Islet precursor cell (in vitro differentiated cells): ENCODE data around the gene FMN2.

Experiments
- DNase-seq: peaks from one replicate; pipeline ENCODE4 v3.0.0-alpha.2; 2018

FMN2 gene

DNA sequence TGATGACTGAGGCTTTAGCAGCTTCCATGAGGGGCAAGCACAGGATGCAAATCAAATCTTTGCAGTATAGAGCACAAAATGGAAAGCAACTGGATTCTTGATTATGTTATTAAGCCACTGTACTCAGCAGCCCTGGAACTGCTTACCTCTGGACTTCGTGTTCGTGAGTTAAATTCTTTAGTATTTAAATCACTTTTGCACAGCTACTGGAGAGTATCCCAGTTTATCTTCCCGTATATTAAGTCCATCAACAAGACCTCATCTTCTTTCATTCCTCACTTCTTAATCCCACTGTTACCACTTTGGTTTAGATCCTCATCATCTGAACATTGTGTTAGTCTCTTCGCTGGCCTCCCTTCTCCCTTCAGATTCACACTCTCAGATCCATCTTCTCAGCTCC lies 411.4 kb downstream of the FMN2 start:
- DNase-seq: no peak

DNA sequence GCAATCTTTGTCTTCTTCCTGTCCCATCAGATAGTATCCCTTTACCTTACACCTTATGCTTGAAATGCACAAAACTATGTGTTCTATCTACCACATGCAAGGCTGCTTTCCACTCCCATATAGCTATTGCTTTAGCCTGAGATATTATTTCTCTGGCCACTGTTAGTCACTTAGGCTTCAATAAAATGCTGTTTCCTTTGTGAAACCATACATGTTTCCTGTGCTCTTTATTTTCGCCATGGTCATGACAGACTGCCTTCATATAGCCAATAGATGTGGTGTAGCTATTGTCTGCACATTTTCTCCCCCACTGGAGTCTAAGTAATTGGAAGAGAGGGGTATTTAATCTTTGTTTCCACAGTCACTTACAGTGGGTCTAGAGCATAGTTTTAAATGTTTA lies 411.9 kb downstream of the FMN2 start:
- no peak for DNase-seq

DNA sequence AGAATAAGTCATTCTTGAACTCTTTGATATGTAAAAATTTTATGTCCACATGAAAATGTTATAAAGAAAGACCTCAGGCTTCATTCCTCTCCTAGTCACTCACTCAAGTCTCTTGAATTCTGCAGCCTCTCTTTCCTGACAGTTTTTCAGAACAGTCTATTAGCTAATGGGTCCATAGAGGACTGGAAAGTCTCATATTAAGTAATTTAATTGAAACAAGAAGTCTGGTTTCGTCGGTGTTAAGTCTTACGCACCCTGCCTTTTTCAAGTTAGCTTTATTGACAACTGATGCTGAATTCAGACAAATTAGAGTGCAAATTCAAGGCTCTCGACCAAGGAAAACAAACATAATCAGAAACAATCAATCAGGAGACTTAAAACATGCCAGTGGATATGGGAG lies 414.5 kb downstream of the FMN2 start:
- no peak for DNase-seq

DNA sequence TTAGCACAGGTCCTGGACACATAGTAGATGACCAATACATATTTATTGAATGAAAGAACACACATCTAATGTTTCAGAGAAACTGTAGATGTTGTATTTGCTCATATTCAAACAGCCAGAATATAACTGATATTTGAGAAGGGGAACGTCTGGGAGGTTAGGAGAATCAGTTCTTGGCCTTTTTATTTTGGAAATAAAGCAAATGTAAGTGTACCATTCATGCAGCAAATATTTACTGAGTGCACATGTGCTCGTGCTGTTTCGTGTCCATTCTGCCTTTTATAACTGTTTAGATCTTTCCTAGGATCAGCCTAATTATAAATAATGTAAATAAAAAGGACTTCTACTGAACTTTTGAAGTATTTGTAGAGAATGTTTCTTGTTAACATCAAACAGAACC lies 416.5 kb downstream of the FMN2 start:
- no peak for DNase-seq

DNA sequence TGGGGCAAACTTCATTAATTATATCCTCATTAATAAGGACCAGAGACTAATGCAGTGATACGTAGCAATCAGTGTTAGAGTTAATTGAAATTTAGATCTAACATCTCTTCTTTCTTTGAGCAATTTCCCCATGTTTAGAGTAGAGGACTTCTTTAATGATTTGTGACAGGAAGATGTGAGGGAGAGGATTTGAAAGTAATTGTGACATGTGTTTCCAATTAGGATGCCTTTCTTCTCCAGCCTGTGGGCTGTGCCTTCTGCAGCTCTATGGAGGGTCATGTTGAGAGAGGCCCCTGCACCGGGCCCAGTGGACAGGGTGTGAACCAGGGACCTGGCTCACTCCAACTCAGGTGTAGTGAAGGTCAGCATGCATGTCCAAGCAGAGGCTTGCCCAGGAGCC lies 417.3 kb downstream of the FMN2 start:
- DNase-seq: no peak

DNA sequence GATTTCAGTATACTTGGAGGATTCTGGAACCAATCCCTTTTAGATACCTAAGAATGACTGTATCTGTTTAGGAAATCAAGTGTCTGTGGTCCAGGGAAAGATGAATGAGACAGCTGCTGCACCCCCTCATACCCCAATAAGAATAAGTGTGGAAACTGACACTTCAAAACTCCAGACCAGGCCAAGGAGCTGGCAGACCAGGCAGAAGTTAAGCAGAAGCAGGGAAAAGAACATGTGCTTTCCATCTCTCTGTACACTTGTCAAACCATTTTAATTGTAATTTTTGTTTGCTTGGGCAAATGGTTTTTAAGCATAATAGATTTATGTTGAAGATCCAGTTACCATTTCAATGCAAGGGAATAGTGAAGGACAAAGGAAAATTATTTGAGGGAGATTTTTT lies 420.1 kb downstream of the FMN2 start:
- DNase-seq: no peak

DNA sequence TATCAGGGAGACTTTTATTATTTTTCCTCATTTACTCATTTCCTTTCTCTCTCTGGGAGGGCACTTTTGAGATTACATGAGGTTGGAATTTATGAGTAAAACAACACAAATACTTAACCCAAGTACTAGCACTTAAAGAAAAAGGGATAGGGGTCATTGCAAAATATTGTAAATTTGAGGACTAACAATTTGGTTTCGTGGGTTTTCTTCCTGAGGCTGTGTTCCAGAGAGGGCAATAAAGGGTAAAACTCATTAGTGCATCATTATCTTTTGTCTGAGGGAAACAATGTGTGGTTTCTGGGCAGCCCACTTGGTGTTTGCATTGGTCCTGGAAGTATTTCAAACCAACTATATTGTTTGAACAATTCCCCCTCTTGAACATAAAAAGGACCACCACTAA lies 423.8 kb downstream of the FMN2 start:
- no peak for DNase-seq

DNA sequence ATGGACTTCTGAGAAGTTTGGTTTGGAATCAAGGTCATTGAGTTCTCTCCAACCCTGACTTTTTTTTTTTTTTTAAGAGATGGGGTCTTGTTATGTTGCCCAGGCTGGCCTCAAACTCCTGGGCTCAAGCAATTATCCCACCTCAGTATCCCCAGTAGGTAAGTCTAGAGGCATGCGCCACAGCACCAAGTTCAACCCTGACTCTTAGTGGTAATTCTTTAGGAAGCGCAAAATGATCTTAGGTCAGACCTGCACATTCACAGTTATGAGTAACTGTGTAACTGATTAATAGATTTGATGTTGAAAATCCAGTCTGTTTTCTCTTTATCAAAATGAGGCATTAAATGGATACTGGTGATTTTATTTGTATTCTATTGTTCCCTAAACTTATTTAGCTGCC lies 424.4 kb downstream of the FMN2 start:
- no peak for DNase-seq

DNA sequence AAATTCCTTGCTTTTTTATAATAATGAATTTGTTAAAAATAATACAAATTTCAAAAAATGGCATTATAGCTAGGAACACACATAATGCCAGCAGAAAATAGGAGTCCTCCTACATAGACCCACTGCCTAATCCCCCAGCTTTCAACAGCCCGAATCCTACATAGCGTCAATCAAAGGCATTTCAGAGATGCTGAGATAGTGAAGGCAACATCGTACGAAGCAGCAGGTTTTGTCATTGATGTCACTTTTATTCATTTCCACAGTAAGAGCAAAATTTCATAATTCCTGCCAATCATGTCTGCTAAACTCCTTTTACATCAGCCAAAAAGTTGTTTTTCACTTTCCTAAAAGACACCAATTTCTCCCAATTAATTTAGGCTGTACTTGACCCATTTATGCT lies 426.2 kb downstream of the FMN2 start:
- no peak for DNase-seq

DNA sequence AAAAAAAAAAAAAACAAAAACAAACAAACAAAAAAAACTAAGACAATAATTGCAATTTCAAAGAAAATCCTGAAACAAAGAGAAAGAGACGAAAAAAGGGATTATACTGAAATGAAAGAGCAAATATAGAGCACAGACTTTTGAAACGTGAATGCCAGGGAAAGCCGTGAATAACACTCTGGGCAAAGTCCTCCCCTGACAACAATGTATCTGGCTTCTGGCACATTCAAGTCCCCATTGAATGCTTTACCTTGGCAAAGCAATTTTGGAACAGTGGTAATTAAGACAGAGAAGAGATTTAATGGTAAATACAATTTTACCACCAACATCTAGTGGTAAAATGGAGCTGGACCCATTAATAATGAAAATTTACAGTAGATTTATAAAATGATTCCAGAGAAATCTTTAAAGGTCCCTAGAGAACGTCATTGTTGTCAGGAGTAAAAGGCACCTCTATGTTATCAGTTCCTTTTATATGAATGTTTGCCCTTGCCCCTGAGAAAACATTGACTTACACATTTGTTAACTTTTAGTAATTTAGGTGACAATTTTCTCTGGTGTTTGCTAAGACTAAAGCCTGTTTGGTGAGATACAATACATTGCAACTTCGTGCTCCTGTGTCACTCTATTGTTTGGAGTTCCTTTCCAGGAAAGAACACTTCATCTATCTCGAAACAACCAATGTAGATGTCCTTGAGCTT lies 430.6 kb downstream of the FMN2 start:
- no peak for DNase-seq

DNA sequence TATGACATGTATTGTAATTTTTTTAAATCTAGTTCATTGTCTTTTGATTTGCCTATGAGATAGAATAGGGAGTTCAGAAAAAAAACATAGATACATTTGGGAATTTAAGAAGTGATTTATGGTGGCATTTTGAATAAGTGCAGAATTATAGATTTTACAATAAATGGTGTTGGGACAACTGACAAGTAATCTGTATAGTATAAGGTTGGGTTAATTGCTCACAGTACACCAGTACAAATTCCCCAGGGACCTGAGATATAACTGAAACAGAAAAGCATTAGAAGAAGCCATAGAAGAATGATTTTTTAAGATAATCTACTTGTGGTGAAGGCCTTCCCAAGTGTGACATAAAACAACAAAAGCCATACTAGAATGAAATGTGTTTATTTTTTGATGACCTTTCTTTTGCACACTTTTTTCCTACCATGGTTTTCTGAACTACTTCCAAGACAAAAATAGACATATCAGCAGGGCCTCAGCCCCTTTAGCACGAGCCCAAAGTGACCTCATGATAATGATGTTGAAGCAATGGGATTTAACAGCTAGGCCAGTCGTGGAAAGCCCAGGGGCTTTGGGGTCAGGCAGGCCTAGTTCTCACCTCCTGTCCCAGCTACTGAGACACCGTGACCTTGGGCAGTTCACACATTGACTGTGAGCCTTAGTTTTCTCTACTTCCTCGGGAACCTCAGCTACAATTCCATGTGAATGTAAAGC lies 432.8 kb downstream of the FMN2 start:
- no peak for DNase-seq
